Fibroblast of skin of scalp (primary cell): ENCODE results near the gene OR51E1.

Experiments
- DNase-seq: peaks from one replicate; pipeline ENCODE4 v3.0.0-alpha.2; 2013

The OR51E1 gene

GRCh38 chr11:4654635-4655369, 11.0 kb downstream of the OR51E1 start:
- no peak for DNase-seq

- no peak for DNase-seq
Measured at GRCh38 chr11:4658629-4659445, 15.1 kb downstream of the OR51E1 start.

GRCh38 chr11:4662876-4663275, 19.1 kb downstream of the OR51E1 start:
- no peak for DNase-seq

- DNase-seq = no peak
Measured at GRCh38 chr11:4664183-4664582, 20.4 kb downstream of the OR51E1 start.

DNA sequence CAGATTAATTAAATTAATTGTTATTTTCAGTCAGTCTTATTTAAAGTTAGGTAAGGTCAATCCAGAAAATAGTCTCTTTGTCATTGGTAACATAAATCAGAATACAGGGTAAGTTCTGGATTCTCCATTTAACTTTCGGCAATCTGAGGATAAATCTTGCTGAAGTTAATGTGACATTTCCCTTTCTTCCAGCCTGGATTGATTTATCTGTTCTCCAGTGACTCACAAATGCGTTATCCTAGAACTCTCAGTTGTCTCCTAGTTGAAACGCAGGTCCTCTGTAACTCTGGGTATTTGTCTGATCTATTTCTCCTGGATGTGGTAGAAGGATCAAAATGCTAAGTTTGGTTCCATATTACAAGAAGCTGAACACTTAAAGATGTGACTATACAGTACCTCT, 21.0 kb downstream of the OR51E1 start:
- no peak for DNase-seq

GRCh38 chr11:4665424-4665823, 21.6 kb downstream of the OR51E1 start:
- no peak for DNase-seq

- DNase-seq = no peak
Measured at GRCh38 chr11:4671741-4672140, 28.0 kb downstream of the OR51E1 start.

DNA sequence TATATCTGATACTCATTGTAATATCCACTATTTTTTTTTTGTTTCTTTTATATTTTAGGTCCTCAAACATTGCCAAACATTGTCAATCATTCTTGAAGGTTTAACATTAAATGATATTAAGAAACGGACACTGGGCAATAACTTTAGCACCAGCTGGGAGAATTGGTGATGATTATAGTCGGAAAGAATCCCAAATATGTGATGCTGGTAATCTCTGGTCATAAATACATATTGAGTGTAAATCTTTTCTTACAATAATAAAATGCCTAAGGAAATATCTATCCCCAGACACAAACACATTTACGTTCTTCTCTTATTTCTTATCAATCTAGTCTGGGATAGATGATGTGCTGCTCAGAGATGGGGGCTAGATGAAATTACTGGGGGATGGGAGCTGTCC, 28.7 kb downstream of the OR51E1 start:
- DNase-seq = peak; percentile 27

GRCh38 chr11:4673781-4674180, 30.0 kb downstream of the OR51E1 start:
- DNase-seq = no peak

DNA sequence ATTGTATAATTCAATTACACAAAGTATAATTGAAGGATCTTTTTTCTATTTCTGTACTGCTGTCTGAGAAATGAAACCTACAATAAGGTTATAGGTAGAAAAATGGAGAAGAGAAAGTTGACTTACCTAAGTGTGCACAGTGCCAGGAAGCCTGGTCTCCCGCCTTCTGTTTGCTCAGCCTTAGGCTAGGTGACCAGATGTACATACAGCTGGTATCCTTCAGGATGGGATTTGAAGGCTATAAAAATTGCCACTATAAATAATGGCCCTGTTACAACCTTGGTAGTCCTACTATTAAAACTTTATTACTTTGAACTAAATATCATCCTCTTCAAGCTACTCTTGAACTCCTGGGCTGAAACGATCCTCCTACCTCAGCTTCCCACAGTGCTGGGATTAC, 34.2 kb downstream of the OR51E1 start:
- no peak for DNase-seq

- DNase-seq = no peak
Measured at GRCh38 chr11:4680341-4680740, 36.6 kb downstream of the OR51E1 start.

GRCh38 chr11:4682623-4683419, 39.0 kb downstream of the OR51E1 start:
- peak; percentile 26 for DNase-seq

DNA sequence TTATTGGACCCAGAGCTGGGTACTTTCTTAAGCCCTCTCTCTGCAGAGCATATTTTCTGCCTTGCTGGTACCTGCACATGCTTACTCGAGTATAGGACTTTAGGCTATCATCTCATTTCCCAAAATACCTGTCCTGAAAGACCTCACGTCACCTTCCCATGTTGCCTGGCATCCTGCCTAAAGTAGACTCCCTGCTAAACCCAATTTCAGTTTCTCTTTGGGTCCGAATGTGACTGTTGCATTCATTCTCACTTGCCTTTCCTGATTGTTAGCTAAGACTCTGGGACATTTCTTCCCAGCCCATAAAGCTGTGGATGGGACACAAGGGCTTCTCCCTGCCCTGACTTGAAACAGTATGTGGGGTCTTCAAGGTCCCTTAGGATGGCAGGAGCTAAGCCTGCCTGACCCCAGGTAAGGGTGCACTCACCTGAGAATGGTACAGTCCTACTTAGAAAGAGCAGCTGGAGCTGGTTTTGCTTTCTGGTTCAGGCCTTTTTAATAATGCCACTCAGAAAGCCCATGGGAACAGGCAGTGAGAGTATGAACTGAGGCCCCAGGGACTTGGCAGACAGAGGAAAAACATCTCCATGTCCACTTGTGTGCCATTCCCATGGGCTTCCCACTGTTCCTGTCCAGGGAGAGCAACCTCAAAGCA, 41.0 kb downstream of the OR51E1 start:
- no peak for DNase-seq

- no peak for DNase-seq
Measured at GRCh38 chr11:4695442-4695841, 51.7 kb downstream of the OR51E1 start.

DNA sequence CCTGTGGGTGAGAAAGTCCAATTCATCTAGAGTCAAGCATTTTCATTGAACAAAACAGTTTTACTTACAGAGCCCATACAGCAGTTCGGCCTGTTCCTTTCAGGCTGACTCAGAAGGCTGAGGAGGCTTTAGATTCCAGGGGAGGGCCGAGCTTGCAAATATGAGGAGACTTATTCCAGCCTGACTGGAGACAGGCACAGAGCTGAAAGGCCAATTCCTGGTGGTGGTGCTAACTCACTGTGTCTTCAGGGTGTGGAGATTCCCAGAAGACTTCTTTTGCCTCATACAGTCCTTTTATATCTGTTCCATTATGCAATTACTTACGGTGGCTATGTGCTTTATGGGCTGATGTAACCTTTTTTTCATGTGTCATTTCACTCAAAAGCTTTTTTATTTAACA, 53.8 kb downstream of the OR51E1 start, which contains the start of gene OR51E2:
Gene OR51E2, minus strand, starts transcription at position 269 of the 400 bp plus-strand sequence. CDS start 15,142 bp downstream, outside the sequence.
- peak; percentile 14 for DNase-seq

- DNase-seq = no peak
Measured at GRCh38 chr11:4699697-4700435, 56.1 kb downstream of the OR51E1 start.

DNA sequence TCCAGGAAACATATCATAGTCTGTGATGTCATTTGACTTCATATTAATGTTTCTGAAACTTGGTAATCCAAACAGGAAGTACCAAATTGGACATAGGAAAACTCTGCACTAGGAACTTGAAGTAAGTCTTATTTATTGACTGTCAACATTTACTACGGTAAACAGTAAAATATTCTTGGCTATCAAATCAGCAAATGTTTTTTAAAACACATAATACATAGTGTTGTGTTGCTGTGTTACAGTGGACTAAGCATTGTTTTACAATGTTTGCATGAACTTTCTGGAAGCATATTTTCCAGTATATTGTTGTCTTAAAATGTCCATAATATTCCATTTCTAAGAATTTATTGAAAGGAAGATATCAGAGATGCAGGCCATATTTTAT, 56.6 kb downstream of the OR51E1 start:
- DNase-seq = no peak

DNA sequence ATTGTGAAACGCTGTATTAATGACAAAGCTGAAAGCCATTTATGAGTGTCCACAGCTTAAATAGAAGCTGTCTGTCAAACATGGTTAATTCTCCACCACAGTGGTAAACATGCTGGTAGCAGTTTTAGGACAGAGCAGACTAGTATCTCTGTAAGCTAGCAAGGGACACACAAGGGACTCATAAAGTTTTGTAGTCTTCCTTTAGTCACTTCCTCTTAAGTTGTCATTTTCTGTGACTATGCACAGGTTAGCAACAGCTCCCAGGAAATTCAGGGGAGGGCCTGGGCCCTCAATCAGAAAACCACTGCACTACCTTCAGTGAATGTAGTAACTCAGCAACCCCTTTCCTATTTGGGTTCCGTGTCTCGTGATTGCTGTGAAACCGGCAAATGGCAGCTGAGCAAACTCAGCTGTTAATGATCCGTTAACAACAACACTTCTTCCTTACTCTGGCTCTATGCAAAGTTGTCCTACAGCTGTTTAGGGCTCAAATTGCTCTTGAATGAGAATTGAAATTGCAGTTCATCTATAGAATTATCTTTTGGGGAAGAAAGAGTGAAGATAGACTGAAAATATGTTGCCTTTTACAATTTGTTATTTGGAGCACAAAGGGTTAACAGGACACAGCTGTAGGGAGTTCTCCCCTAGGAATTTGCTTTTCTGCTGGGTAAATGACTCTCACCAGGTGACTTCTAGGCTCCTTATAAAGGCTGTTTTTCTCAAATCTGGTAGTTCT, 60.4 kb downstream of the OR51E1 start, which contains the start of gene MMP26:
Gene MMP26, plus strand, starts transcription at position 731 of the 736 bp plus-strand sequence.
- DNase-seq = no peak

- no peak for DNase-seq
Measured at GRCh38 chr11:4704790-4705334, 61.1 kb downstream of the OR51E1 start.
